GM18517 (cell line): ENCODE measurements around the gene MRPS18B.

Experiments
- ATAC-seq: cut with Tn5 transposase; IDR thresholded peaks from one replicate; pipeline ENCODE4 v1.9.1; 2021; ENCODE audit warnings: mild to moderate bottlenecking, moderate library complexity; ENCODE audit not compliant: unreplicated experiment

The MRPS18B gene

DNA sequence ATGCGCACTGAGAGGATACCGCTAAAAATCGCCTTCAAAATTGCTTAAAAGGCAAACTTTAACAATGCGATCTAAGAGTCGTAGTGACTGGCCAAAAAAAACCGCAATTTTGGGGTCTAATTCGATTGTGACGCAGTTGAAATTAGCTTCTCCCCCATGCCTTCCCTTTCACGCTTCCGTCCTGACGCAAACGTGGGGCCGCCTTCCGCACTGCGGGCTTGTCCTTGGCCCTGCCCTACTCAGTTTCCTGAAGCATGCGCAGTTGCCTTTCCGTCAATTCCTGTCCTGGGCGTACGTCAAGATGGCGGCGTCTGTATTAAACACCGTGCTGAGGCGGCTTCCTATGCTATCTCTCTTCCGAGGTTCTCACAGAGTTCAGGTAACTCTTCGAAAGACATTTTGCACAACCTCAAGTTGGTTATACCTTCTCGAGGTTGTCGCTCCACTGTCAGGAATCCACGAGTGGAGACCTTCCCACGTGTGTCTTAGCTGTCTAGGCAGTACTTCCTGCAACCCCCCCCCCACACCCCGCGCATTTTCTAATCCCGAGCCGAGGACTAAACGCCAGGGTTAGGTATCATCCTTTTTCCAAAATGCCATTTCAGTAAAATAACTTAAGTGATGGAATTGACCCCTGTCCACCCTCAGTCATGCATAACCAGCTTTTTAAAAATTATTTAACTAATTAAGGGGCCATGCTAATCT, at the start of gene MRPS18B:
Gene MRPS18B (plus strand): TSS at position 276 of the 705 bp plus-strand sequence. CDS start 26 bp downstream, at position 302.
- ATAC-seq, result peak; percentile 68

DNA sequence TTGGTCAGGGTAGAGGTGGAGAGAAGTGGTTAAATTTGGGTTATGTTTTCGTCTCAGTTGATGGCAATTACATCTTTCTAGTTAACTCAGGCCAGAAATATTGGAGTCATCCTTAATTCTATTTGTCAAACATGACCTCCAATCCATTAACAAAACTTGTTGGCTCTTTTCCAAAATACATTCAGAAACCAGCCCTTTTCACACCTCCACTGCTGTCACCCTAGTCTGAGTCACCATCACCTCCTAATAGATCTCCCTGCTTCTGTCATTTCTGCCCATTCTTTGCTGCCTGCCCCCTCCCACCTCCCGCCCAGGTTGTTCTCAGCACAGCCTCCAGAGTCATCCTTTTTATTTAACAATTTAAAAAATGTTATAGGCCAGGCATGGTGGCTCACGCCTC, 49.4 kb upstream of the MRPS18B start:
- no peak for ATAC-seq

DNA sequence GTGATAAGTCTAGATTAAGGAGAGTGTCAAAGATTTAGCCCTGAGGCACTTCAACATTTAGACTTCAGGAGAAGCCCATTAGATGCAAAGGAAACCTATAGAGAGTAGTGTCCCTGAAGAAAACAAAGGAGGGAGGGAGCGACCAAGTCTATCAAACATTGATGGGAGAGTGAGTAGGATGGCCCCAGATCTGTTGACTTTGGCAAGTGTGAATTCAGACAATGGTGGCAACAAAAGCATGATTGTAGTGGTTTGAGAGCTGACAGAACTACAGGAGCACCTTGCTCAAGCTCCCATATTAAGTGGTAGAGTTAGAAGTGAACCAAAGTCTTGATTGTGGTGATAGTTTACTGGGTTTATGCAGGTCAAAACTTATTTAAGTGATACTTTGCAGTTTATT, 47.4 kb upstream of the MRPS18B start:
- ATAC-seq, result no peak

DNA sequence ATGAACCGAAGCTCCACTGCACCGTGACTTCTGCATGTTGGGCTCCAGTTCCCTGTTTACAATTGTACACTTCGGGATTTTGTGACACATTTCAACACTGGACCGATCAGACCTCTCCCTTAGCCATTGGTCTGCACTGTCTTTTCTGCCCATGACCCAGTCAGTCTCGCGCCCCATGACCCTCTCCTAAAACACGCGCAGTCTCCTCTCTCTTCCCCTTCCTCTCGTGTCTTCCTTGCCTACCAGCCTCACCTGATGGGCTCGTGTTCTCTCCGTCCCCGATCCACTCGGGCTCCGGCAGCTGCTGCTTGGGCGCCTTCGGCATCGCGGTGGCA, 46.9 kb upstream of the MRPS18B start:
- ATAC-seq, result peak; percentile 29

DNA sequence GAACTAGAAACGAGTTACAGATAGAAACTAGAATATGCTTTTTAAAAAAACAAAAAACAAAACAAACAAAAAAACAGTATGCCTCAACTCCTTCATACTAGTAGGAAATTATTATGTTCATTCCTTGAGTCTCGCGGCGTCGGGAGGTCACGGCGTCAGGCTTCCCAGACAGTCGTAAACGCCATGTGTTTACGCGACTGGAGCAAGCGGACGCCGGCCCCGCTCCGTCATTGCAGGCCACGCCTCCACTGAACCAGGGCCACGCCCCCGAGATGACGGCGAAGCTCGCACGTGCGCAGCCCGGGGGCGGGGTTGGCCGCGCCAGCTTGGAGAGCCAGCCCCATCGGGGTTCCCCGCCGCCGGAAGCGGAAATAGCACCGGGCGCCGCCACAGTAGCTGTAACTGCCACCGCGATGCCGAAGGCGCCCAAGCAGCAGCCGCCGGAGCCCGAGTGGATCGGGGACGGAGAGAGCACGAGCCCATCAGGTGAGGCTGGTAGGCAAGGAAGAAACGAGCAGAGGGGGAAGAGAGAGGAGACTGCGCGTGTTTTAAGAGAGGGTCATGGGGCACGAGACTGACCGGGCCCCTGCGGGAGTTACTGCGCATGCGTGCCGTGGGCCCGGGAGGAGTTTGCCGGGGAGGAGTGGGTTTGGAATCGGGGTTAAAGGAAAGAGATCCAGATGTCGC, 46.4 kb upstream of the MRPS18B start, which contains the start of gene ABCF1:
Gene ABCF1 (plus strand): TSS at position 368 of the 687 bp plus-strand sequence. CDS start 46 bp downstream, at position 414.
- peak; percentile 87 for ATAC-seq

DNA sequence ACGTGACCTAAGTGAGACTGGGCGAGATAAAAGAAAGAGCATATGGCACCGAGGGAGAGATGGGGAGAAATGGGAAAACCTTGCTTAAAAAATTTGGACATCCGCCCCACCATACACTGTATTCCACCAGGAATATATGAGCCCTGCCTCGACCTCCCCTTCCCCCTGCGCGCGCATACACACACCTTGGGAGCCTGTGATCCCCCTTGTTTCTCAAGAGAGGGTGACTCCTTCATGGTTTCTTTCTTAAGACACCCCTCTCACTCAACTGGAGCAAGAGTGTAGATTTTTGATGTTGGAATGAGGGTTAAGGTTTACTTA, 45.9 kb upstream of the MRPS18B start:
- no peak for ATAC-seq

DNA sequence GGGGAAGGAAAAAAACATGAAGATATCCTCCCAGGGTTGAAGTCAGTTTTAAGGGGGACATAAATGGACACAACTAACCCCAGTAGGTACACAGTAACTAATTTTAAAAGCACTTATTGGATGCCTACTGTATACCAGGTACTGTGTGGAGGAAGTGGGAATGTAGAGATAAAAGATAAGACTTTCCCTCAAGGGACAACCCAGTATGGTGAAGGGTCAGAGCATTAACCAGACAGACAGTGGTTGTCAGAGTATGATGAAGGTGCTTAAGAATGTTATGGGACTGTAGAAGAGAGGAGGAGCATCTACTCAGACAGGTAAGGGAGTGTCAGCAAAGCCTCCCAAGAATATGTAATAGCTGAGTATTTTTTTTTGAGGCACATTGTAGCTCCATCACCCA, 45.5 kb upstream of the MRPS18B start:
- ATAC-seq, result no peak

DNA sequence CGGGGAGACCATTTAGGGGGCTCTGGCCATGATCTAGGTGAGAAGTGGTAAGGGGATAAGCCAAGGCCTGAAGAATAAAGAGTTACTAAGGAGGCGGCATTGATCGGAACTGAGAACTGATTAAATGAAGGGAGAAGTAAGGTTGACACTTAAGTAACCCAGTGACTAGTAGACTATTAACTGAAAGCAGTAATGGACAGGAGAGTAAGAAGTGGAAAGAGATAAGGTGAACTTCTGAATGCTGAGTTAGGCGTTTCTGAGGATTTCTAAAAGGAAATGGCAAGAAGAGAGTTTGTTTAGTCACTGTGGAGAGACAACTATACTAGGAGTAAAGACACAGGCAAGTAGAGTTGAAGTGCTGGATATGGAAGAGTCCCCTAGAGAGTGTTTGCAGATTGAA, 44.5 kb upstream of the MRPS18B start:
- ATAC-seq, result no peak

DNA sequence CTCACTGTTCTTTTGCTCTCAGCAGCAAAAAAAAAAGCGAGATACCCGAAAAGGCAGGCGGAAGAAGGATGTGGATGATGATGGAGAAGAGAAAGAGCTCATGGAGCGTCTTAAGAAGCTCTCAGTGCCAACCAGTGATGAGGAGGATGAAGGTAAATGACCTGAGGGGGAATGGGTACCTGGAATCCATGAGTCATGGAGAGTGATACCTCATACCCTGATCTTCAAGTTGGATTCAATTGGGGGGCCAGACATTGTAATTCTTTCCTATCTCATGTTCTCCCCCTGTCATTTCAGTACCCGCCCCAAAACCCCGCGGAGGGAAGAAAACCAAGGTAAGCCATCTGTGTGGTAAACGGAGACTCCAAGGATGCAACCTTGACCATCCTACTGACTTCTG, 39.6 kb upstream of the MRPS18B start:
- ATAC-seq, result no peak

DNA sequence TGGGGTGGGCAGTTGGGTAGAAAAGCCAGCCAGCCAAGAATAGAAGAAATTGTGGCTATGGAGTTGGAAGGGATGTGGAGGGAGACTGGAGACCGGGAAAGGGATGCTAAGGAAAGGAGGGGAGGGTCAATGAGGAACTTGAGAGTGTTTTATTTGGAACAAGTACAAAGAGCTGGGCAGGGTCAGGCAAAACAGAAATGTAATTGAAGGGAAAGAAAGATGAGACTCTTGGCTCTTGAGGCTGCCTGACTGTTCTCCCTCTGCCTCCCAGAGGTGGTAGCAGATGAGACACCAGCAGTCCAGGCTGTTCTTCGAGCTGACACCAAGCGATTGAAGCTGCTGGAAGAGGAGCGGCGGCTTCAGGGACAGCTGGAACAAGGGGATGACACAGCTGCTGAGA, 33.7 kb upstream of the MRPS18B start:
- no peak for ATAC-seq

DNA sequence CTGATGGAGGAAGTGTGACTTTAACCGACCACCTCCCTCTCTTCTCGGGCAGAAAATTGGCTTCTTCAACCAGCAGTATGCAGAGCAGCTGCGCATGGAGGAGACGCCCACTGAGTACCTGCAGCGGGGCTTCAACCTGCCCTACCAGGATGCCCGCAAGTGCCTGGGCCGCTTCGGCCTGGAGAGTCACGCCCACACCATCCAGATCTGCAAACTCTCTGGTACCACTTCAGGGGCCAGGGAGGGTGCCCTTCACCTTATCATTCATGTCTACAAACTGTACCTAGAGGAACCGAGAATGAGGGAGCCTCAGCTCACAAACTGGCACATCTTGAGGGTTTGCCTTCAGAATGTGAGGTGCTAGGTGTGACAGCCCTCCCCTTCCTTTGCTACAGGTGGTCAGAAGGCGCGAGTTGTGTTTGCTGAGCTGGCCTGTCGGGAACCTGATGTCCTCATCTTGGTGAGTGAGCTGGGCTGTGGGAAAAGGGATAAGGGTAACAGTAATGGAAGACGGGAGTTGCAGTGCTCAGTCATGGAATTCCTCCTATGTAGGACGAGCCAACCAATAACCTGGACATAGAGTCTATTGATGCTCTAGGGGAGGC, 27.8 kb upstream of the MRPS18B start:
- no peak for ATAC-seq

DNA sequence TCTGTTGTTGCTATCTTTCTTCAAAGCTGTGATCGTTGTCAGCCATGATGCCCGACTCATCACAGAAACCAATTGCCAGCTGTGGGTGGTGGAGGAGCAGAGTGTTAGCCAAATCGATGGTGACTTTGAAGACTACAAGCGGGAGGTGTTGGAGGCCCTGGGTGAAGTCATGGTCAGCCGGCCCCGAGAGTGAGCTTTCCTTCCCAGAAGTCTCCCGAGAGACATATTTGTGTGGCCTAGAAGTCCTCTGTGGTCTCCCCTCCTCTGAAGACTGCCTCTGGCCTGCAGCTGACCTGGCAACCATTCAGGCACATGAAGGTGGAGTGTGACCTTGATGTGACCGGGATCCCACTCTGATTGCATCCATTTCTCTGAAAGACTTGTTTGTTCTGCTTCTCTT, 27.1 kb upstream of the MRPS18B start:
- ATAC-seq, result no peak

DNA sequence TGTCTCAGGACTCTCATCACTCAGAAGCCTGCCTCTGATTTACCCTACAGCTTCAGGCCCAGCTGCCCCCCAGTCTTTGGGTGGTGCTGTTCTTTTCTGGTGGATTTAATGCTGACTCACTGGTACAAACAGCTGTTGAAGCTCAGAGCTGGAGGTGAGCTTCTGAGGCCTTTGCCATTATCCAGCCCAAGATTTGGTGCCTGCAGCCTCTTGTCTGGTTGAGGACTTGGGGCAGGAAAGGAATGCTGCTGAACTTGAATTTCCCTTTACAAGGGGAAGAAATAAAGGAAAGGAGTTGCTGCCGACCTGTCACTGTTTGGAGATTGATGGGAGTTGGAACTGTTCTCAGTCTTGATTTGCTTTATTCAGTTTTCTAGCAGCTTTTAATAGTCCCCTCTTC, 26.6 kb upstream of the MRPS18B start:
- no peak for ATAC-seq

DNA sequence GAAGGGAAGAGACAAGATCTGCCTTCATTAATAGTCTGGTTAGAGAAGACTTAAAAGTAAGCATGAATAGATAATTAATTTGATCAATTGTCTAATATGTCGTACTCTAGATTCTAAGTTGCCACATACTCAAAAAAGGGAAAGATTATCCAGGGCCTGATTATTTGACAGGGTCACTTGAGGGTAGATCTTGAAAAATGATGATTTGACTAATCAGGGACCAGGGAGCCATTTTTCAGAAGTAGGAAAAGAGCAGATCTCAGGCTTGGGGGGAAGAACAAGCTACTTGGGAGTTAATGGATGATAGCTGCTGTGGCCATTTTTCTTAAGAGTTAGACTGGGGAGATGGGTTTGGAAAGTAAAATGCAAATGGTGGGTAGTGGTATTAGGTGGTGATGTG, 25.4 kb upstream of the MRPS18B start:
- ATAC-seq, result no peak

DNA sequence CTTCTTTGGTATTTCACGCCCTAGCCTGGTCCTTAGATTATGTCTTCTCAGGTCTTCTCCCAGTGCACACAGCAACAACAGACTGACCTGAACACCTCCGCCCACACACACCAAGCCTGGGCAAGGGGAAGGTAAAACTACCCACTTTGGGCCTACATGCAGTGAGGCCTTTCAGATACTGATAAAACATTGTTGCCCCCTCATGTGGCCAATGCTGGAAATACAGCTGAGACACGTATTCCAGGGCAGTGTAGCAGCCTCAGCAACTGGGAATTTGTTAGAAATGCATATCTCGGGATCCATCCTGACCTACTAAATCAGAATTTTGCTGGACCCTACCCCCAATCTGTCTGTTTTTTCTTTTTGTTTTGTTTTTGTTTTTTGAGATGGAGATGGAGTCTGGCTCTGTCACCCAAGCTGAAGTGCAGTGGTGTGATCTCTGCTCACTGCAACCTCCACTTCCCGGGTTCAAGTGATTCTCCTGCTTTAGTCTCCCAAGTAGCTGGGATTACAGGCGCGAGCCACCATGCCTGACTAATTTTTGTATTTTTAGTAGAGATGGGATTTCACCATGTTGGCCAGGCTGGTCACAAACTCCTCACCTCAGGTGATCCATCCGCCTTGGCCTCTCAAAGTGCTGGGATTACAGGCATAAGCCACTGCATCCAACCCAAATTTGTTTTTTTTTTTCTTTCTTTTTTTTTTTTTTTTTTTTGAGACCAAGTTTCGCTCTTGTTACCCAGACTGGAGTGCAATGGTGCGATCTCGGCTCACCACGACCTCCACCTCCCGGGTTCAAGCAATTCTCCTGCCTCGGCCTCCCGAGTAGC, 20.1 kb upstream of the MRPS18B start:
- ATAC-seq, result peak; percentile 71

DNA sequence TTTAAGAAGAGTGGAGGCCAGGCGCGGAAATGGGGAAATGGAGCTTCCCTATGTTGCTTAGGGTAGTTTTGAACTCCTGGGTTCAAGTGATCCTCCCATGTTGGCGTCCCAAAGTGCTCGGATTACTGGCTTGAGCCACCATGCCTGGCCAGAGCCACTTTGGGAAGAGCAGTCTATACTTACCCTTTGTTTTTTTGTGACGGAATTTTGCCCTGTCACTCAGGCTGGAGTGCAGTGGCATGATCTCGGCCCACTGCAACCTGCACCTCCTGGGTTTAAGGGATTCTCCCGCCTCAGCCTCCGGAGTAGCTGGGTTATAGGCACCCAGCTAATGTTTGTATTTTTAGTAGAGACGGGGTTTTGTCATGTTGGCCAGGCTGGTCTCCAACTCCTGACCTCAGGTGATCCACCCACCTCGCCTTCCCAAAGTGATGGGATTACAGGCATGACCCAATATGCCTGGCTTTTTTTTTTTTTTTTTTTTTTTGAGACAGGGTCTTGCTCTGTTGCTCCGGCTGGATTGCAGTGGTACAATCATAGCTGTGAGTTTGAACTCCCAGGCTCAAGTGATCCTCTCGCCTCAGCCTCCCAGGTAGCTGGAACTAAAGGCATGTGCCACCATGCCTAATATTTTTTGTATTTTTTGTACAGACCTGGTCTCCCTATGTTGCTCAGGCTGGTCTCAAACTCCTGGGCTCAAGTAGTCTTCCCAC, 18.6 kb upstream of the MRPS18B start:
- ATAC-seq, result no peak

DNA sequence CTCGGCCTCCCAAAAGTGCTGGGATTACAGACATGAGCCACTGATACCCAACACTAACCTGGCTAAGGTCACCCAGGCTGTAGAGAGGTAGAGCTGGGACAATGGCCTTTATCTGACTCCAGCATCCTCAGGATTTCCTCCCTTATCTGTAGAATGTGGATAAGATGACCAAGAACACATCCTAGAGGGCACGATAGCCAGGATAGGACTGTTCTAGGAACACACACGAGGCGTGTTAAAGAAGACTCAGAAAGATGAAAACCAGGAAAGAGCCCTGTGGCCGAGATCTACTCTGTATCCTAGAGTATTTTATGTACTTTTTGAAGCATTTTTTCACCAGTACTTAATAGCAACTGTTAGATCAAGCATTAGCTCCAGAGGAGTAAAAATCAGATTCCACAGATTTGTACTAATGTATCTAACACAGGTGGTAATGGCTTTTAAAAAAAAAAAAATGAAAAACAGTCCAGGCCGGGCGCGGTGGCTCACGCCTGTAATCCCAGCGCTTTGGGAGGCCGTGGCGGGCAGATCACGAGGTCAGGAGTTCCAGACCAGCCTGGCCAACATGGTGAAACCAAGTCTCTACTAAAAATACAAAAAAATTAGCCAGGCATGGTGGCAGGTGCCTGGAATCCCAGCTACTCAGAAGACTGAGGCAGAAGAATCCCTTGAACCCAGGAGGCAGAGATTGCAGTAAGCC, 17.9 kb upstream of the MRPS18B start:
- ATAC-seq, result no peak

DNA sequence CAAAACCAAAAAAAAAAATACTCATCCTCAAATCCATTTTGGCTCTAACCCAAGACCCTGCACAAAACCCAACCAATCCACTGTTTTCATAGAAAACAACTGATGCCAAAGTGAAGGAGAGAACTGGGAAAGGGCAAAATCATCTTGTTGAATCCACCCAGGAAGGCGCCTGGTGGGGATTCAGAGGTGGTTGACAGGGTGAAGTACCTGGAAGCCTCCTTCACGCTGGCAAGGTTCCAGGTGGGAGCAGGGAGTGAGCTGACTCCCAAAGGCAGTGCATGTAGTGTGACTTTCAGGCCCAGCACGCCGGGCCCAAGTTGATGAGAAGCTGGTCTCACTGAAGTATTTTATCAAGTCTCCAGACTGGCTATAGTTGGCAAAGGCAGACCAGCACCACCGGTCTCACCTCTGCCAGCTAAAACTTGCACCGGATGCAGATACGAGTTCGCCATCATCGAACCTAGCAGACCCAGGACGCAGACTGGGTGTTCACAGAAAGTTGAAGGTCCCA, 17.1 kb upstream of the MRPS18B start:
- no peak for ATAC-seq

DNA sequence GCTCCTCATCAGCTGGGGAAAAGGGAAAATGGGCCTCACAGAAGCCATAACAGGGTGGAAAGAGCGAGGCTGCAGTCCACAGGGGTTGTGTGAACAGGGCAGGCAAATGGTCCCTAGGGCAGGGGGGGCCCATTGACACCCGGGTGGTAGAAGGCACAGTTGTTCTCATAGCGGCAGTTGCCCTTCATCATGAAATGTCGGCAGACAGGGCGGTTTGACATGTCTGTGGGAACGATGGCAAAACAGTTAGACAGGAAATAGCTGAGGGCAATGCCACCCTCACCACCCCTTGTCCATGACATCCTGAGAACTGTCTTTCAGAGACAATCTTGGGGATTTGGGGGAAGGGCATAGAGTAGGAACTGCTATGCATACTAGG, 16.2 kb upstream of the MRPS18B start:
- ATAC-seq, result no peak
